Mucosa of descending colon (tissue), 3 donors: ENCODE measurements around the gene RNF10. TPM values are rescaled to one million over a fixed set of nuclear protein-coding genes. Genes with fewer than 3 reads are reported as not detected.

Experiments
- ATAC-seq: fragments of 200-7000 bp; cut with Tn5 transposase; one replicate; pipeline ENCODE4 v1.9.1; 2020; ENCODE audit warnings: mild to moderate bottlenecking, moderate library complexity
- DNase-seq, 3 donors: peaks; one replicate each; pipeline ENCODE4 v3.0.0-alpha.2; 2020
- H3K36me3 ChIP-seq: fragments of 200-600 bp; one replicate; pipeline ENCODE4 v1.8.0; 2021; ENCODE audit warnings: low read depth, mild to moderate bottlenecking
- H3K4me1 ChIP-seq: fragments of 200-600 bp; one replicate; pipeline ENCODE4 v1.8.0; 2021; ENCODE audit warnings: low read depth, mild to moderate bottlenecking
- H3K4me3 ChIP-seq: fragments of 200-600 bp; one replicate; pipeline ENCODE4 v1.8.0; 2021; ENCODE audit warnings: mild to moderate bottlenecking
- H3K9me3 ChIP-seq: fragments of 200-600 bp; one replicate; pipeline ENCODE4 v1.8.0; 2021; ENCODE audit warnings: mild to moderate bottlenecking
- CTCF ChIP-seq: fragments of 200-600 bp; IDR thresholded peaks from one replicate; pipeline ENCODE4 v1.8.0; 2022; ENCODE audit warnings: antibody characterized with exemption, mild to moderate bottlenecking
- intact Hi-C, 2 donors: fragments of 100-400 bp; cut with DNase I in 1 of 2; cut with micrococcal nuclease in 1 of 2; formaldehyde crosslinking; loops; one replicate each; pipeline versions ENCODE4 v1.11.0 to v1.11.1; 2022; cut with DNase I, micrococcal nuclease
- total RNA-seq, 3 donors: library from RNA; stranded (reverse); fragmentation: NEBNext Ultra II Directional in 2 of 3; extraction: Animal tissue kit (Norgen Biotek cat#: 25700) in 2 of 3; gene quantifications; one replicate each; pipeline versions ENCODE4 v1.2.1 to v1.2.4, GENCODE V29; 2021 to 2023
- donor health status: DM: no; HTN: no; CAD: no; lungs with moderate emphysema.
- donor health status: DM: no; HTN: no; CAD: no.
- donor health status: DM: no; HTN: yes; CAD: no.

RNF10 gene
- total RNA-seq, 3 donors from 2014 or later, result 158 to 300 (median 237) TPM

GRCh38 chr12:120573560-120573959 is 39.4 kb downstream of the RNF10 start:
- Histone ChIP-seq H3K4me3 (no peak overlapping the region), H3K36me3 (peaks cover 19% of the 10 kb centered on the region), H3K4me1 (no peaks in the 10 kb centered on the region), H3K9me3 (no peaks in the 10 kb centered on the region)
- DNase-seq (no peak), ATAC-seq (no peak)
- intact Hi-C loops, result no loop called here
- no peak for TF ChIP-seq CTCF

GRCh38 chr12:120574106-120574505 is 40.0 kb downstream of the RNF10 start:
- intact Hi-C loops, result no loop called here
- peaks cover 14% of the 10 kb centered on the region for H3K36me3 ChIP-seq
- H3K4me1 ChIP-seq, result no peaks in the 10 kb centered on the region
- DNase-seq (no peak), ATAC-seq (no peak)
- TF ChIP-seq CTCF, result no peak
- H3K4me3 ChIP-seq, result no peak overlapping the region
- H3K9me3 ChIP-seq, result no peaks in the 10 kb centered on the region

GRCh38 chr12:120579179-120579578 is 45.0 kb downstream of the RNF10 start:
- H3K9me3 ChIP-seq, result no peaks in the 10 kb centered on the region
- peaks cover 15% of the 10 kb centered on the region for H3K4me1 ChIP-seq
- DNase-seq, result no peak
- H3K4me3 ChIP-seq, result no peak overlapping the region
- intact Hi-C loops, result no loop called here
- peaks cover 9% of the 10 kb centered on the region for H3K36me3 ChIP-seq
- TF ChIP-seq CTCF, result no peak
- ATAC-seq, result no peak

- no peaks in the 10 kb centered on the region for H3K9me3 ChIP-seq
- ATAC-seq (peak; percentile 93), DNase-seq (peak; percentile 97 to 98 (median 97))
- H3K4me1 ChIP-seq, result peaks cover 17% of the 10 kb centered on the region
- intact Hi-C loops, result loop anchor here in 1 of 2 donors (10.0 kb wide), 1 partner anchor 134 kb away; the partner anchor contains the start of gene UNC119B
- TF ChIP-seq CTCF, result peak; percentile 5
- peak within 1 kb of the TSS; percentile 72 for H3K4me3 ChIP-seq
- H3K36me3 ChIP-seq, result no peaks in the 10 kb centered on the region
Observed at GRCh38 chr12:120580787-120581723, 46.9 kb downstream of the RNF10 start, which contains the start of gene POP5. Gene POP5, minus strand, starts transcription at chr12:120581402. Its CDS starts 40 bp downstream, at chr12:120581362.

GRCh38 chr12:120581998-120582397 is 47.8 kb downstream of the RNF10 start:
- intact Hi-C loops, result loop anchor here in 1 of 2 donors (10.0 kb wide), 1 partner anchor 133 kb away; the partner anchor contains the start of gene UNC119B
- no peak for ATAC-seq
- peaks cover 17% of the 10 kb centered on the region for H3K4me1 ChIP-seq

More at GRCh38 chr12:120581998-120582397, 47.8 kb downstream of the RNF10 start:
- Histone ChIP-seq H3K36me3 (no peaks in the 10 kb centered on the region), H3K4me3 (no peak overlapping the region), H3K9me3 (no peaks in the 10 kb centered on the region)
- no peak for TF ChIP-seq CTCF
- DNase-seq, result no peak
